Measurements from ENCODE around the gene TSC1. TPM values are rescaled to one million over a fixed set of nuclear protein-coding genes. Genes with fewer than 3 reads are reported as not detected.

The TSC1 gene
- total and polyA plus RNA-seq, 2 donors (not counting 3 experiments of a cell fraction or from before 2014, with no cell fraction given) = 43.9 to 51.2 TPM

DNA sequence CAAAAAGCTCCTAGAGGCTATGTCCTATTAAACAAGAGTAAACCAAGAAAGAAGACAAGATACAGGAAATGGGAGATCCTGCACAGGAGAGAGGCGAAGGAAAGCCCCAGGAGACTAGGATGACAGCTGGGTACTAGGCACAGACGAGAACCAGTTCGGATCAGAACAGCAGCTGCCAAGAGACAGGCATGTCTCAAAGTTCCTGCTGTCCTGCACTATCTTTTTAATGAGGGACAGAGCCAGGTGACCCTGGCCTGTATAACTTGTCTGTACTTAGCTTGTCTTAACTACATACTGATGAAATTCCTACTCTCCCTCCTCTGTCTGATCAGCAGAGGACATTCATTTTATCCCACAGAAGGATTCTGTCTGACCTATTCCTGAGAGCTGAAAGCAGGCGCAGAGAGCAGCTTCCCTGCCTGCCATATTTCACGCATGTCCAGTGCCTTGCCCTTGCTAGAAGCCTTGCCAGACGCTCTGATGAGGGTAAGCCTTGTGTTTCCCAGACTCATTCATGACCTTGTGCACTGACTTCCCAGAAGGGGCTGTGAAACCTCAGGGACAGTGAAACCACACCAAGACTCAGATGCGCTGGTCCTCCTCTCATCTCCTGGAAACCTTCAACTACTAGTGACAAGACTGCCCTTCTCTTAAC, 24.7 kb downstream of the TSC1 start:
- Histone ChIP-seq H3K9ac (replicated peaks; ENCODE audit: extremely low read depth, insufficient read depth, low read length) (no peak overlapping the region), H3K4me3 (replicated peaks in 1 of 3; ENCODE audit: insufficient read depth in 1 of 3, low read depth in 1 of 3, low read length in 3 of 3) (no peak overlapping the region), H4K20me1 (replicated peaks; ENCODE audit: control insufficient read depth, extremely low read depth, insufficient read depth, low read length) (no peaks in the 10 kb centered on the region), H3K27ac (ENCODE audit: insufficient read depth, low read depth, low read length) (no peak overlapping the region), H3K4me2 (ENCODE audit: insufficient read depth, low read length) (no peak overlapping the region), H3K36me3 (ENCODE audit: control insufficient read depth in 2 of 2, extremely low read depth in 1 of 2, insufficient read depth in 2 of 2, low read length in 2 of 2) (peaks cover 8 to 21% of the 10 kb centered on the region in 2 experiments), H3K79me2 (ENCODE audit: control insufficient read depth, insufficient read depth, low read length) (no peaks in the 10 kb centered on the region), H3K4me1 (ENCODE audit: control insufficient read depth, extremely low read depth, insufficient read depth, low read length) (no peaks in the 10 kb centered on the region), H3K9me1 (replicated peaks; ENCODE audit: control insufficient read depth, extremely low read depth, insufficient read depth, low read length) (no peaks in the 10 kb centered on the region), H3K9me3 (replicated peaks; ENCODE audit: control insufficient read depth, insufficient read depth, low read length) (no peaks in the 10 kb centered on the region), H2AFZ (ENCODE audit: low read depth, low read length) (no peak overlapping the region), H3K27me3 (ENCODE audit: control insufficient read depth in 2 of 2, insufficient read depth in 2 of 2, low read length in 2 of 2) (no peaks in the 10 kb centered on the region)
- CTCF ChIA-PET = interaction anchor here (0.8 to 6.1 kb wide), 2 partner anchors 10 to 16 kb away, joined by 3 to 45 read pairs; no protein-coding TSS in a partner anchor
- intact Hi-C loops (cut with micrococcal nuclease) = no loop called here
- dilution Hi-C loops (cut with MboI; ENCODE audit: extremely low pct_ligation_motif_present, low sequenced_read_pairs) = no loop called here
- FAIRE-seq = no peak
- POLR2A ChIA-PET = no interaction called here
- TF ChIP-seq FOS (IDR thresholded peaks at IDR 0.05; ENCODE audit: borderline replicate concordance, insufficient read depth, low read length) (no peak), GATA2 (IDR thresholded peaks at IDR 0.05; ENCODE audit: insufficient read depth, insufficient read length, low read depth, low read length) (no peak), JUN (IDR thresholded peaks at IDR 0.05; ENCODE audit: borderline replicate concordance, insufficient read depth, insufficient read length, low read depth) (no peak), MYC (IDR thresholded peaks at IDR 0.05; ENCODE audit: low read depth, low read length) (no peak), EZH2 (IDR thresholded peaks at IDR 0.05; ENCODE audit: borderline replicate concordance, low read depth, low read length, severe bottlenecking) (no peak), POLR2AphosphoS5 (IDR thresholded peaks at IDR 0.05; ENCODE audit: insufficient read depth, low read depth, low read length) (no peak), MAX (IDR thresholded peaks at IDR 0.05; ENCODE audit: insufficient read depth, insufficient read length) (no peak), POLR2A (IDR thresholded peaks at IDR 0.05; ENCODE audit: low read depth, low read length) (no peak)
- TF ChIP-seq, protein P1, sequence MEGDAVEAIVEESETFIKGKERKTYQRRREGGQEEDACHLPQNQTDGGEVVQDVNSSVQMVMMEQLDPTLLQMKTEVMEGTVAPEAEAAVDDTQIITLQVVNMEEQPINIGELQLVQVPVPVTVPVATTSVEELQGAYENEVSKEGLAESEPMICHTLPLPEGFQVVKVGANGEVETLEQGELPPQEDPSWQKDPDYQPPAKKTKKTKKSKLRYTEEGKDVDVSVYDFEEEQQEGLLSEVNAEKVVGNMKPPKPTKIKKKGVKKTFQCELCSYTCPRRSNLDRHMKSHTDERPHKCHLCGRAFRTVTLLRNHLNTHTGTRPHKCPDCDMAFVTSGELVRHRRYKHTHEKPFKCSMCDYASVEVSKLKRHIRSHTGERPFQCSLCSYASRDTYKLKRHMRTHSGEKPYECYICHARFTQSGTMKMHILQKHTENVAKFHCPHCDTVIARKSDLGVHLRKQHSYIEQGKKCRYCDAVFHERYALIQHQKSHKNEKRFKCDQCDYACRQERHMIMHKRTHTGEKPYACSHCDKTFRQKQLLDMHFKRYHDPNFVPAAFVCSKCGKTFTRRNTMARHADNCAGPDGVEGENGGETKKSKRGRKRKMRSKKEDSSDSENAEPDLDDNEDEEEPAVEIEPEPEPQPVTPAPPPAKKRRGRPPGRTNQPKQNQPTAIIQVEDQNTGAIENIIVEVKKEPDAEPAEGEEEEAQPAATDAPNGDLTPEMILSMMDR (IDR thresholded peaks at IDR 0.05; ENCODE audit: extremely low read depth in 1 of 2, insufficient read depth in 1 of 2, low read depth in 1 of 2, low read length in 2 of 2) = no peak
- DNase-seq (ENCODE audit: low read depth, low spot score) = no peak
- BruUV-seq (replicated peaks) = no TSS peak
